HepG2 (cell line): Measurements from ENCODE around the gene CTF1. TPM values are rescaled to one million over a fixed set of nuclear protein-coding genes. Genes with fewer than 3 reads are reported as not detected.

Experiments used
- HMG20A ChIP-seq: IDR thresholded peaks from 2 replicates; pipeline ENCODE4 v1.6.1; 2016; ENCODE audit warnings: borderline replicate concordance
- JUNB ChIP-seq: sonication (generic); formaldehyde crosslinking; IDR thresholded peaks from 2 replicates; pipeline ENCODE4 v1.8.0; 2022; ENCODE audit warnings: missing genetic modification reagents, mild to moderate bottlenecking, borderline replicate concordance
- KLF13 ChIP-seq: sonication (generic); formaldehyde crosslinking; IDR thresholded peaks from 2 replicates; pipeline ENCODE4 v1.4.0; 2020; ENCODE audit warnings: mild to moderate bottlenecking, missing genetic modification reagents
- KLF9 ChIP-seq: IDR thresholded peaks from 2 replicates; pipeline ENCODE4 v1.6.1; 2016; ENCODE audit warnings: low read depth
- MEIS2 ChIP-seq: sonication (generic); formaldehyde crosslinking; IDR thresholded peaks from 2 replicates; pipeline ENCODE4 v1.9.0; 2021; ENCODE audit warnings: mild to moderate bottlenecking, missing genetic modification reagents
- POLR2G ChIP-seq: fragments of 200-400 bp; formaldehyde crosslinking; IDR thresholded peaks from 2 replicates; pipeline ENCODE4 v1.6.1; 2018; ENCODE audit warnings: mild to moderate bottlenecking, low read depth, low read length, moderate library complexity
- PRDM4 ChIP-seq: sonication (generic); formaldehyde crosslinking; IDR thresholded peaks from 2 replicates; pipeline ENCODE4 v1.9.0; 2021; ENCODE audit warnings: missing genetic modification reagents, borderline replicate concordance
- TAF15 ChIP-seq: fragments of 200-400 bp; formaldehyde crosslinking; IDR thresholded peaks from one replicate; pipeline ENCODE4 v1.6.1; 2018; ENCODE audit warnings: mild to moderate bottlenecking, low read depth, low read length; ENCODE audit not compliant: poor library complexity, severe bottlenecking
- THAP8 ChIP-seq: sonication (generic); formaldehyde crosslinking; IDR thresholded peaks from 2 replicates; pipeline ENCODE4 v1.5.1; 2020; ENCODE audit warnings: missing genetic modification reagents, mild to moderate bottlenecking, borderline replicate concordance
- WIZ ChIP-seq: sonication (generic); formaldehyde crosslinking; IDR thresholded peaks from 2 replicates; pipeline ENCODE4 v1.5.1; 2020; ENCODE audit warnings: mild to moderate bottlenecking, missing genetic modification reagents
- XRCC5 ChIP-seq: fragments of 200-400 bp; formaldehyde crosslinking; optimal IDR thresholded peaks from 2 replicates; pipeline ENCODE3; 2017; ENCODE audit warnings: mild to moderate bottlenecking, low read length
- ZBTB43 ChIP-seq: sonication (generic); formaldehyde crosslinking; conservative IDR thresholded peaks from 2 replicates; pipeline ENCODE4 v1.4.0; 2020; ENCODE audit warnings: missing genetic modification reagents
- ZNF468 ChIP-seq: sonication (generic); formaldehyde crosslinking; IDR thresholded peaks from 2 replicates; pipeline ENCODE4 v1.8.0; 2022; ENCODE audit warnings: mild to moderate bottlenecking, moderate library complexity, missing genetic modification reagents
- ZSCAN20 ChIP-seq: sonication (generic); formaldehyde crosslinking; IDR thresholded peaks from 2 replicates; pipeline ENCODE4 v1.4.0; 2020; ENCODE audit warnings: missing genetic modification reagents, mild to moderate bottlenecking, borderline replicate concordance
- ZSCAN30 ChIP-seq: sonication (generic); formaldehyde crosslinking; IDR thresholded peaks from 2 replicates; pipeline ENCODE4 v1.5.0; 2020; ENCODE audit warnings: mild to moderate bottlenecking, missing genetic modification reagents
- polyA plus RNA-seq, 8 experiments: library from polyadenylated mRNA; depleted of rRNA in 3 of 8; stranded (reverse) in 7 of 8; unstranded in 1 of 8; fragments of >200 nt; fragmentation: Illumina TruSeq in 4 of 8; extraction: Trizol in 4 of 8; gene quantifications; 2 replicates each; pipeline versions ENCODE4 v1.2.1 to v1.2.3, GENCODE V29; 2011 to 2016; ENCODE audit warnings: low read depth in 4 of 8, missing spikeins in 1 of 8, mixed read lengths in 1 of 8; ENCODE audit not compliant: insufficient read depth in 1 of 8
- total RNA-seq, 5 experiments: library from RNA; depleted of rRNA; stranded (reverse); fragments of >200 nt; fragmentation: Illumina TruSeq; extraction: Trizol; gene quantifications; 2 replicates each; pipeline ENCODE4 v1.2.3, GENCODE V29; 2016; ENCODE audit warnings: low read depth in 1 of 5
- TF ChIP-seq, protein P1 (sequence below): sonication (generic); formaldehyde crosslinking; IDR thresholded peaks from 2 replicates; pipeline ENCODE4 v1.4.0; 2020; ENCODE audit warnings: mild to moderate bottlenecking, missing genetic modification reagents
- TF ChIP-seq, protein P2 (sequence below): sonication (generic); formaldehyde crosslinking; IDR thresholded peaks from 2 replicates; pipeline ENCODE4 v1.5.1; 2020; ENCODE audit warnings: mild to moderate bottlenecking, missing genetic modification reagents, moderate library complexity
- TF ChIP-seq, protein P3 (sequence below): sonication (generic); formaldehyde crosslinking; IDR thresholded peaks from 2 replicates; pipeline ENCODE4 v1.8.0; 2022; ENCODE audit warnings: mild to moderate bottlenecking, missing genetic modification reagents, moderate library complexity

The CTF1 gene
- total and polyA plus RNA-seq, 2 of the 13 experiments (the other 11 are each of a cell fraction or from before 2014, with no cell fraction given), result 0.13 to 1.8 TPM

DNA sequence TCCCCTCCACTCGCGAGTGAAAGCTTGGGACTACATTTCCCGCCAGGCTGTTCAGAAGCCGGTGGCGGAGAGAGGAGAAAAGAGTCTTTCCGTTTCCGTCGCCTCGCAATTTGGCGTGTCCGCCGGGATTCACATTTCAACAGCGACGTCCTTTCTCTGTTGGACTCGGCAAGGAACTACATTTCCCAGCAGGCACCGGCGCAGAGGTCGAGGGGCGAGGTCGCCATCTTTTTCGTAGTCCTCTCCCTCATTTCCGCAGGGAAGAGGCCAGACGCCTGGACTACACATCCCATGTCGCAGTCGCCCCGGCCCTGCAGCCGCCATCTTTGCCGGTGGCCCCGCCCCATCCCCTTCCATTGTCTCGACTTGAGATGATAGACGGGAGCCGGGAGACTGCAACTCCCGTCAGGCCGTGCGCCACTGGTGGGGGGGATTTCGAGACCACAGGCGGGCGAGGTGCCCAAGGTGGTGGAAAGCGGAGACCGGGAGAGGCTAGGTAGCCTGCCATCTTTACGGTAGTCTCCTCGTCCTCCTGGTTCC is 26.1 kb downstream of the CTF1 start (continued):
- TF ChIP-seq TAF15 (no peak), XRCC5 (peak; percentile 13), MEIS2 (CRISPR knock-in tag) (no peak; the same call in none of the 2 replicates), ZSCAN20 (CRISPR knock-in tag) (no peak), ZBTB43 (CRISPR knock-in tag) (peak; percentile 51), ZNF468 (CRISPR knock-in tag) (no peak), HMG20A (CRISPR knock-in tag) (no peak), KLF13 (CRISPR knock-in tag) (no peak; the same call in 1 of the 2 replicates), JUNB (CRISPR knock-in tag) (no peak), WIZ (no peak; the same call in 1 of the 2 replicates), THAP8 (CRISPR knock-in tag) (no peak; the same call in 1 of the 2 replicates), PRDM4 (CRISPR knock-in tag) (no peak), KLF9 (no peak), ZSCAN30 (CRISPR knock-in tag) (no peak), POLR2G (peak; percentile 81)
- TF ChIP-seq, protein P1, sequence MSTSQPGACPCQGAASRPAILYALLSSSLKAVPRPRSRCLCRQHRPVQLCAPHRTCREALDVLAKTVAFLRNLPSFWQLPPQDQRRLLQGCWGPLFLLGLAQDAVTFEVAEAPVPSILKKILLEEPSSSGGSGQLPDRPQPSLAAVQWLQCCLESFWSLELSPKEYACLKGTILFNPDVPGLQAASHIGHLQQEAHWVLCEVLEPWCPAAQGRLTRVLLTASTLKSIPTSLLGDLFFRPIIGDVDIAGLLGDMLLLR (CRISPR knock-in tag), result peak; percentile 53; the same call in 1 of the 2 replicates
- TF ChIP-seq, protein P2, sequence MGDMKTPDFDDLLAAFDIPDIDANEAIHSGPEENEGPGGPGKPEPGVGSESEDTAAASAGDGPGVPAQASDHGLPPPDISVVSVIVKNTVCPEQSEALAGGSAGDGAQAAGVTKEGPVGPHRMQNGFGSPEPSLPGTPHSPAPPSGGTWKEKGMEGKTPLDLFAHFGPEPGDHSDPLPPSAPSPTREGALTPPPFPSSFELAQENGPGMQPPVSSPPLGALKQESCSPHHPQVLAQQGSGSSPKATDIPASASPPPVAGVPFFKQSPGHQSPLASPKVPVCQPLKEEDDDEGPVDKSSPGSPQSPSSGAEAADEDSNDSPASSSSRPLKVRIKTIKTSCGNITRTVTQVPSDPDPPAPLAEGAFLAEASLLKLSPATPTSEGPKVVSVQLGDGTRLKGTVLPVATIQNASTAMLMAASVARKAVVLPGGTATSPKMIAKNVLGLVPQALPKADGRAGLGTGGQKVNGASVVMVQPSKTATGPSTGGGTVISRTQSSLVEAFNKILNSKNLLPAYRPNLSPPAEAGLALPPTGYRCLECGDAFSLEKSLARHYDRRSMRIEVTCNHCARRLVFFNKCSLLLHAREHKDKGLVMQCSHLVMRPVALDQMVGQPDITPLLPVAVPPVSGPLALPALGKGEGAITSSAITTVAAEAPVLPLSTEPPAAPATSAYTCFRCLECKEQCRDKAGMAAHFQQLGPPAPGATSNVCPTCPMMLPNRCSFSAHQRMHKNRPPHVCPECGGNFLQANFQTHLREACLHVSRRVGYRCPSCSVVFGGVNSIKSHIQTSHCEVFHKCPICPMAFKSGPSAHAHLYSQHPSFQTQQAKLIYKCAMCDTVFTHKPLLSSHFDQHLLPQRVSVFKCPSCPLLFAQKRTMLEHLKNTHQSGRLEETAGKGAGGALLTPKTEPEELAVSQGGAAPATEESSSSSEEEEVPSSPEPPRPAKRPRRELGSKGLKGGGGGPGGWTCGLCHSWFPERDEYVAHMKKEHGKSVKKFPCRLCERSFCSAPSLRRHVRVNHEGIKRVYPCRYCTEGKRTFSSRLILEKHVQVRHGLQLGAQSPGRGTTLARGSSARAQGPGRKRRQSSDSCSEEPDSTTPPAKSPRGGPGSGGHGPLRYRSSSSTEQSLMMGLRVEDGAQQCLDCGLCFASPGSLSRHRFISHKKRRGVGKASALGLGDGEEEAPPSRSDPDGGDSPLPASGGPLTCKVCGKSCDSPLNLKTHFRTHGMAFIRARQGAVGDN (CRISPR knock-in tag), result peak; percentile 36; the same call in 1 of the 2 replicates
- TF ChIP-seq, protein P3, sequence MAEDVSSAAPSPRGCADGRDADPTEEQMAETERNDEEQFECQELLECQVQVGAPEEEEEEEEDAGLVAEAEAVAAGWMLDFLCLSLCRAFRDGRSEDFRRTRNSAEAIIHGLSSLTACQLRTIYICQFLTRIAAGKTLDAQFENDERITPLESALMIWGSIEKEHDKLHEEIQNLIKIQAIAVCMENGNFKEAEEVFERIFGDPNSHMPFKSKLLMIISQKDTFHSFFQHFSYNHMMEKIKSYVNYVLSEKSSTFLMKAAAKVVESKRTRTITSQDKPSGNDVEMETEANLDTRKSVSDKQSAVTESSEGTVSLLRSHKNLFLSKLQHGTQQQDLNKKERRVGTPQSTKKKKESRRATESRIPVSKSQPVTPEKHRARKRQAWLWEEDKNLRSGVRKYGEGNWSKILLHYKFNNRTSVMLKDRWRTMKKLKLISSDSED, result no peak
